AG04450 (cell line): ENCODE measurements around the gene CD69. TPM values are rescaled to one million over a fixed set of nuclear protein-coding genes. Genes with fewer than 3 reads are reported as not detected.

ENCODE experiments used
- CTCF ChIA-PET: fragments of 300-600, 350-600 bp; formaldehyde crosslinking; extraction: SDS; loops from one replicate; lab custom pipeline; 2022; ENCODE audit warnings: antibody characterized with exemption, inconsistent platforms; lab: Charles Lee
- POLR2A ChIA-PET: fragments of 350-600 bp; formaldehyde crosslinking; extraction: SDS; loops from one replicate; lab custom pipeline; 2021; ENCODE audit warnings: antibody characterized with exemption, inconsistent platforms; lab: Yijun Ruan, JAX
- DNase-seq: peaks from one replicate; pipeline ENCODE4 v3.0.0-alpha.2; 2011; ENCODE audit warnings: low read depth, low spot score
- H3K27ac ChIP-seq: one replicate; pipeline ENCODE4 v1.5.1; 2012; ENCODE audit warnings: low read depth, low read length, control low read depth
- H3K27me3 ChIP-seq: one replicate; pipeline ENCODE4 v1.6.0; 2012; ENCODE audit warnings: low read length; ENCODE audit not compliant: control insufficient read depth, insufficient read depth
- H3K4me3 ChIP-seq: 2 replicates; pipeline ENCODE4 v1.5.1; 2011; ENCODE audit warnings: mild to moderate bottlenecking, low read depth, low read length, control low read depth
- H3K9me3 ChIP-seq: 2 replicates; pipeline ENCODE4 v1.5.1; 2012; ENCODE audit warnings: low read length; ENCODE audit not compliant: control insufficient read depth, insufficient read depth
- polyA plus RNA-seq: library from polyadenylated mRNA; depleted of rRNA; stranded (reverse); fragments of >200 nt; gene quantifications from 2 replicates; pipeline ENCODE4 v1.2.3, GENCODE V29; 2011
- TF ChIP-seq, protein P1 (sequence below): IDR thresholded peaks from 2 replicates; pipeline ENCODE4 v1.5.1; 2011; ENCODE audit warnings: low read depth, low read length, control low read depth, inconsistent platforms

CD69 gene
- polyA plus RNA-seq, 1 experiment = not detected

DNA sequence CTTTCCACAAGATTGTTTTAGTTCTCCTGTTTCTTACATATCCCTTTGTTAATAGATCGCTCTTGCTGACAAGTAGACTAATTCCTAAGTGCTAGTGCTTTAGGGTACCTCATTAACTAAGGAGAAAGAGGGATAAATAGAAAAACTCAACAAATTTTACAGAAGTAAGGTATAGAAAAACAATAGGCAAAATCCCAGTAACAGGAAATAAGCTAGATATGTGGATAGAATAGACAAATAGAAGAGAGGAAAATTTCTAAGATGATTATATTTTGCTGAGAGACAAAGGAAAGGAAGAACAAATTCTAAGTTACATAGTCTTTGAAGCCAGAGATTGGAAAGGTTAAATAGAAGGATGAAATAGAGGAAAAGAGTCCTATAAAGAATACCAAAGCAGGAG lies 1.0 kb downstream of the CD69 start:
- no peak for DNase-seq
- no peaks in the 10 kb centered on the region for H3K27me3 ChIP-seq
- no peak overlapping the region for H3K27ac ChIP-seq
- no peak overlapping the region for H3K4me3 ChIP-seq
- no peaks in the 10 kb centered on the region for H3K9me3 ChIP-seq
- TF ChIP-seq, protein P1, sequence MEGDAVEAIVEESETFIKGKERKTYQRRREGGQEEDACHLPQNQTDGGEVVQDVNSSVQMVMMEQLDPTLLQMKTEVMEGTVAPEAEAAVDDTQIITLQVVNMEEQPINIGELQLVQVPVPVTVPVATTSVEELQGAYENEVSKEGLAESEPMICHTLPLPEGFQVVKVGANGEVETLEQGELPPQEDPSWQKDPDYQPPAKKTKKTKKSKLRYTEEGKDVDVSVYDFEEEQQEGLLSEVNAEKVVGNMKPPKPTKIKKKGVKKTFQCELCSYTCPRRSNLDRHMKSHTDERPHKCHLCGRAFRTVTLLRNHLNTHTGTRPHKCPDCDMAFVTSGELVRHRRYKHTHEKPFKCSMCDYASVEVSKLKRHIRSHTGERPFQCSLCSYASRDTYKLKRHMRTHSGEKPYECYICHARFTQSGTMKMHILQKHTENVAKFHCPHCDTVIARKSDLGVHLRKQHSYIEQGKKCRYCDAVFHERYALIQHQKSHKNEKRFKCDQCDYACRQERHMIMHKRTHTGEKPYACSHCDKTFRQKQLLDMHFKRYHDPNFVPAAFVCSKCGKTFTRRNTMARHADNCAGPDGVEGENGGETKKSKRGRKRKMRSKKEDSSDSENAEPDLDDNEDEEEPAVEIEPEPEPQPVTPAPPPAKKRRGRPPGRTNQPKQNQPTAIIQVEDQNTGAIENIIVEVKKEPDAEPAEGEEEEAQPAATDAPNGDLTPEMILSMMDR = no peak
- ChIA-PET POLR2A (no interaction called here), CTCF (interaction anchor here (1.2 to 5.7 kb wide), 2 partner anchors 10 to 175 kb away, joined by 3 to 60 read pairs; no protein-coding TSS in a partner anchor)

DNA sequence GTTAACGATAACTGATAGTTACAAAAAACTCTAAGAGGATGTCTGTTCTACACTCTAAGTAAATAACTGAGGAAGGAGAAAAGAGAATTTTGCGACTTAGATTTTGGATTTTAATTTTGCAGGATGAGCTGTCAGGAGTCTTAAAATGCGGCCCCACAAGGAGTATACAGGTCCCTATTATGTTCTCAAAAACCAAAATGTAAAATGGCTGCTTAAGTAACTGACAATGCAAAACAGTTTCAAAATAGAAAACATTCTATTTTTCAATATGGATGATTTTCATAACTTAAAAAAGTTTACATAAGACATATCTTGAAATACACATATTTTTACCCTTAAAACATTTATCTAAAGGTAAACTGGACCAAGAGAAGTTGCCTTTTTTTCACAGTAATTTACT lies 2.6 kb downstream of the CD69 start:
- Histone ChIP-seq H3K27me3 (no peaks in the 10 kb centered on the region), H3K9me3 (no peaks in the 10 kb centered on the region), H3K27ac (no peak overlapping the region), H3K4me3 (no peak overlapping the region)
- TF ChIP-seq, protein P1 = no peak
- POLR2A ChIA-PET = no interaction called here
- CTCF ChIA-PET = interaction anchor here (5.7 kb wide), 1 partner anchor 8 kb away, joined by 60 read pairs; no protein-coding TSS in a partner anchor
- DNase-seq = no peak

DNA sequence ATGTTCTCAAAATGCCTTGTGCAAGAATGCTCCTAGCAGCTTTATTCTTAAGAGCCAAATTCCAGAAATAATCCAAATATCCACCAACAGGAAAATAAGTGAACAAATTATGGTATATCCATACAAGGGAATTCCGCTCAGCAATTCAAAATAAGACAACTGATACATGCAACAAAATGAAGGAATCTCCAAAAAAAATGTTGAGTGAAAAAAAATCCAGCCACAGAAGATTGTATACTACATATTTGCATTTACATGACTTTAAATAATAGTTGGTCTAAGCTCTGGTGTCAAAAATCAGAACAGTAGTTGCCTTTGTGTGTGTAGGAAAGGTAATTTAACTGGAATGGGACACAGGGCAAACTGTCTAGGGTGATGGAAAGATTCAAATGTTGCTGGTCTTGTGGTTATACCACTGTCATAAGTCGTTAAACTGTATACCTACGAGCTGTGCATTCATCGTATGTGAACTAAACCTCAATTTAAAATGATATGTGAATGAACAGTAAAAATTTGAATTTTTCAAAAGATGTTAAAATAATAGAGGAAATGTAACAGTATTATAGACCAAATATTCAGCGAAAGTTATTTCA lies 3.2 kb downstream of the CD69 start:
- ChIA-PET CTCF (interaction anchor here (1.1 to 5.7 kb wide), 2 partner anchors 8 to 11 kb away, joined by 3 to 60 read pairs; no protein-coding TSS in a partner anchor), POLR2A (no interaction called here)
- TF ChIP-seq, protein P1 = no peak
- DNase-seq = no peak
- H3K27me3 ChIP-seq = no peaks in the 10 kb centered on the region
- H3K9me3 ChIP-seq = no peaks in the 10 kb centered on the region
- no peak overlapping the region for H3K4me3 ChIP-seq
- H3K27ac ChIP-seq = no peak overlapping the region

DNA sequence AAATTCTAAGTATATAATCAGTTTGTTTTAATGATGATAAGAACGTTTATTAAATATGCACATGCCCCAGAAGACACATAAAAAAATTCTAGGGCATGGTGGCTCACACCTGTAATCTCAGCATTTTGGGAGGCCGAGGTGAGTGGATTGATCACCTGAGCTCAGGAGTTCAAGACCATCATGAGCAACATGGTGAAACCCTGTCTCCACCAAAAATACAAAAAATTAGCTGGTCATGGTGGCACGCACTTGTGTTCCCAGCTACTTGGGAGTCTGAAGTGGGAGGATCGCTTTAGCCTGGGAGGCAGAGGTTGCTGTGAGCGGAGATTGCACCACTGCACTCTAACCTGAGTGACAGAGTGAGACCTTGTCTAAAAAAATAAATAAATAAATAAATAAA lies 4.0 kb downstream of the CD69 start:
- DNase-seq = no peak
- POLR2A ChIA-PET = no interaction called here

DNA sequence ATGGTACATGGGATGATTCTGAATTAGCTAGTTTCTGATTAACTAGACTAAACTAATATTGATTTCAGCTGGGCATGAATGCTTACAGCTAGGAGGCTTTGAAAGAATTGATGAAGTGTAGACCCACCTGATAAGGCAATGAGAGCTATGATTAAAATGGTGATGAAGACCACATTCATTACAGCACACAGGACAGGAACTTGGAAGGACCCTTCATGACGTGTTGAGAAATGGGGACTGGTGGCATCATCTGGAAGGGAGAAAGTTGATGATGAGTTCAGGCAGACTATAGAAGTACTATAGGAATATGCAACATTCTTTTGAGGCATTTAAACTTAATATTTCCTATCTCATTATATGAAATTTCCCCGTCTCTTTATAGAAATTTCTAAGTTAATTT lies 4.5 kb downstream of the CD69 start:
- POLR2A ChIA-PET = no interaction called here

More for the DNA sequence above, 4.0 kb downstream of the CD69 start:
- TF ChIP-seq, protein P1 = no peak
- Histone ChIP-seq H3K9me3 (no peaks in the 10 kb centered on the region), H3K27ac (no peak overlapping the region), H3K4me3 (no peak overlapping the region), H3K27me3 (no peaks in the 10 kb centered on the region)
- CTCF ChIA-PET = interaction anchor here (1.1 kb wide), 1 partner anchor 10 kb away, joined by 3 read pairs; no protein-coding TSS in a partner anchor

More for the DNA sequence above, 4.5 kb downstream of the CD69 start:
- Histone ChIP-seq H3K9me3 (no peaks in the 10 kb centered on the region), H3K27me3 (no peaks in the 10 kb centered on the region), H3K27ac (no peak overlapping the region), H3K4me3 (no peak overlapping the region)
- TF ChIP-seq, protein P1 = no peak
- CTCF ChIA-PET = interaction anchor here (0.8 to 1.1 kb wide), 3 partner anchors 9 to 28 kb away, joined by 3 to 4 read pairs (median 3); no protein-coding TSS in a partner anchor
- DNase-seq = no peak
